ENCODE measurements around the gene SMCO2.

Gene SMCO2

DNA sequence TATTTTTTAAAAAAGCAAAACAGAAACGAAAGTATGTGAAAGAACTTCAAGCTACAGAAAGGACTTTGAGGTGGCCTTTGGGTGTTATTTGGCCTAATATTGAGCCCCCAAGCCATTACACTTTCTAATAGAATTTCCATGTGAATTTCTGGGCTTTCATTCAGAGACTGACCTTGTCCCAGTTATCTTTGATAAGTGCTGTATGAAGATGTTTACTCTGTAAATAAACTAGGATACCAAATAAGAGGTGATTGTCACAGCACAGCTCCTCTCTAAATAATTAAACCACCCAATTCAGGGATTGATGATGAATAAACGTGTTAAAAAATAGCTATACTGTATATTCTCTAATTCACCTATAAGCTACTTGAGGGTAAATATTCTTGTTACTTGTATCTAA is 44.7 kb downstream of the SMCO2 start:
- H3K4me3 ChIP-seq (ENCODE audit: low read depth, low read length): no peak overlapping the region
- TF ChIP-seq, protein P1, sequence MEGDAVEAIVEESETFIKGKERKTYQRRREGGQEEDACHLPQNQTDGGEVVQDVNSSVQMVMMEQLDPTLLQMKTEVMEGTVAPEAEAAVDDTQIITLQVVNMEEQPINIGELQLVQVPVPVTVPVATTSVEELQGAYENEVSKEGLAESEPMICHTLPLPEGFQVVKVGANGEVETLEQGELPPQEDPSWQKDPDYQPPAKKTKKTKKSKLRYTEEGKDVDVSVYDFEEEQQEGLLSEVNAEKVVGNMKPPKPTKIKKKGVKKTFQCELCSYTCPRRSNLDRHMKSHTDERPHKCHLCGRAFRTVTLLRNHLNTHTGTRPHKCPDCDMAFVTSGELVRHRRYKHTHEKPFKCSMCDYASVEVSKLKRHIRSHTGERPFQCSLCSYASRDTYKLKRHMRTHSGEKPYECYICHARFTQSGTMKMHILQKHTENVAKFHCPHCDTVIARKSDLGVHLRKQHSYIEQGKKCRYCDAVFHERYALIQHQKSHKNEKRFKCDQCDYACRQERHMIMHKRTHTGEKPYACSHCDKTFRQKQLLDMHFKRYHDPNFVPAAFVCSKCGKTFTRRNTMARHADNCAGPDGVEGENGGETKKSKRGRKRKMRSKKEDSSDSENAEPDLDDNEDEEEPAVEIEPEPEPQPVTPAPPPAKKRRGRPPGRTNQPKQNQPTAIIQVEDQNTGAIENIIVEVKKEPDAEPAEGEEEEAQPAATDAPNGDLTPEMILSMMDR (IDR thresholded peaks at IDR 0.05; ENCODE audit: borderline replicate concordance, insufficient read depth, low read depth, low read length): no peak

DNA sequence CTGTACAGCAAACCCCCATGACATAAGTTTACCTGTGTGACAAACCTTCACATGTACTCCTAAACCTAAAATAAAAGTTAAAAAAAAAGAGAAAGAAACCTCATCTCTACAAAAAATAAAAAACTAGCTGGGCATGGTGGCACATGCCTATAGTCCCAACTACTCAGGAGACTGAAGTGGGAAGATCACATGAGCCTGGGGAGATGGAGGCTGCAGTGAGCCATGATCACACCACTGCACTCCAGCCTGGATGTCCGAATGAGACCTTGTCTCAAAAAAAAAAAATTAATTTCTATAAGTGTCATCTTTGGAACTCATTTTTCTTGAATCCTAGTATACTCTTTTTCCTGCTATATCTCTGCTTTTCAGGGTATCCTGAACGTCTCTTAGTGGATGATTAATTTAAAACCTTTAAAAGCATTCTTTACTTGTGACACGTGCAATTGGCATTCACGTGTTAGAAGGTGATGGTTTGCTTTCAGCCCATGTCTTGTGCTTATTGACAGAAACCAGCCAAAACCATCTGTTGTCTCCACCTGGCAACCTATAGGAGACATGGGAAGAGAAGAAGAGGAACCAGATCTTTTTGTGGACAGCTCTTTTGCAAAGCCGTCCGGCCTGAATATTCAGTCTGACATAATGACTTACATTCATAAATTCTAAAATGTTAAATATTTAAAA is 46.9 kb downstream of the SMCO2 start:
- TF ChIP-seq, protein P1 (IDR thresholded peaks at IDR 0.05; ENCODE audit: borderline replicate concordance, insufficient read depth, low read depth, low read length): no peak
- no peak overlapping the region for H3K4me3 ChIP-seq (ENCODE audit: low read depth, low read length)

DNA sequence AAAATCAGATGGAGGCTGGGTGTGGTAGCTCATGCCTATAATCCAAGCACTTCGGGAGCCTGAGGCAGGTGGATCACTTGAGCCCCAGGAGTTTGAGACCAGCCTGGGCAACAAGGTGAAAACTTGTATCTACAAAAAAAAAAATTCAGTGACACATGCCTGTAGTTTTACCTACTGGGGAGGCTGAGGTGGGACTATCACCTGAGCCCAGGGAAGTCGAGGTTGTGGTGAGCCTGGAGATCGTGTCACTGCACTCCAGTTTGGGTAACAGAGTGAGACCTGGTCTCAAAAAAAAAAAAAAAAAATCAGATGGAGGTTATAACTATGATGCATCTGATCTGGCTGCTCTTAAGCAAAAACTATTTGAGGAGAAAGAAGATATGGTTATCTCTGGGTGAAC is 50.9 kb downstream of the SMCO2 start:
- no peak overlapping the region for H3K4me3 ChIP-seq (ENCODE audit: low read depth, low read length)
- TF ChIP-seq, protein P1 (IDR thresholded peaks at IDR 0.05; ENCODE audit: borderline replicate concordance, insufficient read depth, low read depth, low read length): no peak

DNA sequence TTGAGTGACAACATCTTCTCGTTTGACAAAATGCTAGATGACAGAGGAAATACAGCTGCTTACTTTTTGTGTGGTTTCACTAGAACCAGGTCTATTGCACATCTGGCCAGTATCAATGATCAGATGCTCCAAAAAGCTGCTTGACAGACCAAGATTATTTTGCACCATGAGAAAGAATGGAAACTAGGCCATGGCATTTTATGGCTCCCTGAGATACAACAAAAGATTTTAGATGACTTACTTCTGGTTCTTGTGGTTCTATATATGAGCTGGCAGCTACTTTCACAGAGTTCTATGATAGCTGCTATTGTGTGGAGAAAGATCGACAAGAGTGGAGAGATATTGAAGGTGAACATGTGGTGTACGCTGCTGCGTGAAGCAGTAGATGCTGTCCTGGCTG is 51.6 kb downstream of the SMCO2 start:
- H3K4me3 ChIP-seq (ENCODE audit: low read depth, low read length): no peak overlapping the region
- TF ChIP-seq, protein P1 (IDR thresholded peaks at IDR 0.05; ENCODE audit: borderline replicate concordance, insufficient read depth, low read depth, low read length): no peak

DNA sequence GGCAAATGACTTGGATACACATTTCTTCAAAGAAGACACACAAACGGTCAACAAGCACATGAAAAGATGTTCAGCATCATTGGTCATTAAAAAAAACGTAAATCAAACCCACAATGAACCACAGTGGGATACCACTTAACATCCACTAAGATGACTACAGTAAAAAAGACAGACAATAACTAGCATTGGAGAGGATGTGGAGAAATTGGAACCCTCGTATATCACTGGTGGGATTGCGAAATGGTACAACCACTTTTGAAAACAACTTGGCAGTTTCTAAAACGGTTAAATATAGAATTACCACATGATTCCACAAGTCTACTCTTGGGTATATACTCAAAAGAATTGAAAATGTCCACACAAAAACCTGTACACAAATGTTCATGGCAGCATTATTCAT is 52.2 kb downstream of the SMCO2 start:
- TF ChIP-seq, protein P1 (IDR thresholded peaks at IDR 0.05; ENCODE audit: borderline replicate concordance, insufficient read depth, low read depth, low read length): no peak
- H3K4me3 ChIP-seq (ENCODE audit: low read depth, low read length): no peak overlapping the region

DNA sequence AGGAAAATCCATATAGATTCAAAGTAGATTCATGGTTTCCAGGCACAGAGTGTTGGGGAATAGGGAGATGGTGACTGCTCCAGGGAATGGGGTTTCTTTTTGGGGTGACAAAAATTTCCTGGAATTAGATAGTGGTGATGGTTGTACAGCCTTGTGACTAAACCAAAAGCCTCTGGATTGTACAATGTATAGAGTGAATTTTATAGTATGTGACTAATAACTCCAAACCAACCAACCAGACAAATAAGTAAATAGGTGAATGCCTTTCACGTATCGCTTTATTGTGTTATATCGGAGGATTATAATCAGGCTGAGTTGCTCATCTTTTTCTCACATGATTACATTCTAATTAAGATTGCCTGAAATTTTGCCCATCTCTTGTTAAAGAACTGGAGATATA is 52.8 kb downstream of the SMCO2 start:
- TF ChIP-seq, protein P1 (IDR thresholded peaks at IDR 0.05; ENCODE audit: borderline replicate concordance, insufficient read depth, low read depth, low read length): no peak
- no peak overlapping the region for H3K4me3 ChIP-seq (ENCODE audit: low read depth, low read length)

DNA sequence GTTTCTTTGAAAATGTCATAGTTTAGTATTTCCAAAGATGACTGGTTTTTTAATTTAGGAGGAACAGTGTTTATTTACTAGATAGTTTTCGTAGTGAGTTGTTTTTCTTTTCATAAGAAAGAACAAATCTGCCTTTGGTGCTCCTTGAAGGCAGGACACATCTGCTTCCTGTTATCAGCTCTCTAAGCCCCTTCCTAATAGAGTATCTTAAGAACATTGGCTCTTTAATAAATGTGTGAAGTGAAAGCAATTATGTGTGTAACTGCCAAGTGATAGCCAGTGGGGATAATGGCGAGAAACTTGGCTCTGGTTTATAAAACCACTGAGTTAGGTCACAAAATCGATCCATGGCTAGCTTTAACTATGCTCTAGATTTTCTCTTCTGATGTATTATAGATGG is 54.0 kb downstream of the SMCO2 start:
- TF ChIP-seq, protein P1 (IDR thresholded peaks at IDR 0.05; ENCODE audit: borderline replicate concordance, insufficient read depth, low read depth, low read length): no peak
- H3K4me3 ChIP-seq (ENCODE audit: low read depth, low read length): no peak overlapping the region

Measured in GM12875 (cell line).